ENCODE measurements around the gene DCLRE1B. TPM values are rescaled to one million over a fixed set of nuclear protein-coding genes. Genes with fewer than 3 reads are reported as not detected.
A peak's percentile ranks its signal among the peaks of the same experiment; 100 is the strongest.

DCLRE1B gene
- total and polyA plus RNA-seq, 11 donors = 0.38 to 6.0 (median 2.2) TPM

GRCh38 chr1:113930499-113931161, 25.5 kb downstream of the DCLRE1B start:
- no peak for TF ChIP-seq POLR2A (IDR thresholded peaks at IDR 0.05)
- no peak for TF ChIP-seq CTCF (IDR thresholded peaks at IDR 0.05)
- peak overlapping the region; percentile 73 to 99 (median 94) for H3K4me3 ChIP-seq
- peaks cover 6 to 67% (median 38%) of the 10 kb centered on the region in 12 donors for H3K4me1 ChIP-seq
- 2 to 4% (median 3%) methylated on average over 8 of the region's 8 CpGs for WGBS, 4 donors
- H3K27ac ChIP-seq = peak overlapping the region in 11 of 12 donors; percentile 91 to 98 (median 96)
- H3K36me3 ChIP-seq = no peaks in the 10 kb centered on the region
- intact Hi-C loops (cut with DNase I) = no loop called here
- peaks cover 0 to 4% (median 0%) of the 10 kb centered on the region in 12 donors for H3K9me3 ChIP-seq
- no peaks in the 10 kb centered on the region for H3K27me3 ChIP-seq
- DNase-seq (no peak), ATAC-seq (peak in 2 of 4 donors; percentile 1 to 11)

- DNase-seq = no peak
- intact Hi-C loops (cut with DNase I) = no loop called here
- no peaks in the 10 kb centered on the region for H3K36me3 ChIP-seq
- H3K27ac ChIP-seq = peak overlapping the region in 6 of 12 donors; percentile 2 to 98 (median 96)
- no peaks in the 10 kb centered on the region for H3K27me3 ChIP-seq
- ATAC-seq = no peak
- 23 to 38% (median 29%) methylated on average over 3 of the region's 3 CpGs for WGBS, 4 donors
- TF ChIP-seq CTCF (IDR thresholded peaks at IDR 0.05) (no peak), POLR2A (IDR thresholded peaks at IDR 0.05) (no peak)
- H3K4me3 ChIP-seq = peak overlapping the region in 9 of 12 donors; percentile 73 to 99 (median 94)
- H3K9me3 ChIP-seq = peaks cover 0 to 4% (median 0%) of the 10 kb centered on the region in 12 donors
- peaks cover 6 to 75% (median 40%) of the 10 kb centered on the region in 12 donors for H3K4me1 ChIP-seq
Measured at GRCh38 chr1:113931451-113931851, 26.3 kb downstream of the DCLRE1B start.

GRCh38 chr1:113934006-113934405, 28.9 kb downstream of the DCLRE1B start:
- Histone ChIP-seq H3K36me3 (no peaks in the 10 kb centered on the region), H3K9me3 (peaks cover 0 to 4% (median 0%) of the 10 kb centered on the region in 12 donors), H3K27ac (no peak overlapping the region), H3K4me1 (peaks cover 6 to 80% (median 38%) of the 10 kb centered on the region in 12 donors), H3K4me3 (no peak overlapping the region), H3K27me3 (no peaks in the 10 kb centered on the region)
- TF ChIP-seq CTCF (IDR thresholded peaks at IDR 0.05) = no peak
- TF ChIP-seq POLR2A (IDR thresholded peaks at IDR 0.05) = no peak
- intact Hi-C loops (cut with DNase I) = no loop called here
- no peak for ATAC-seq
- DNase-seq = no peak

GRCh38 chr1:113934511-113935055, 29.5 kb downstream of the DCLRE1B start:
- H3K9me3 ChIP-seq = peaks cover 0 to 4% (median 0%) of the 10 kb centered on the region in 12 donors
- TF ChIP-seq POLR2A (IDR thresholded peaks at IDR 0.05) = no peak
- no peak for TF ChIP-seq CTCF (IDR thresholded peaks at IDR 0.05)
- intact Hi-C loops (cut with DNase I) = no loop called here
- ATAC-seq (no peak), DNase-seq (no peak)
- H3K27me3 ChIP-seq = no peaks in the 10 kb centered on the region
- no peaks in the 10 kb centered on the region for H3K36me3 ChIP-seq
- 55 to 80% (median 69%) methylated on average over 5 of the region's 5 CpGs for WGBS, 4 donors
- no peak overlapping the region for H3K27ac ChIP-seq
- peaks cover 6 to 82% (median 39%) of the 10 kb centered on the region in 12 donors for H3K4me1 ChIP-seq
- no peak overlapping the region for H3K4me3 ChIP-seq

Measured in heart left ventricle (tissue), 16 donors.